Endothelial cell of umbilical vein (primary cell): Measurements from ENCODE around the gene SRM. TPM values are rescaled to one million over a fixed set of nuclear protein-coding genes. Genes with fewer than 3 reads are reported as not detected.
"Not testable (repeated sequence)": the region's sequence is repeated elsewhere in the genome, so short reads cannot be mapped to it uniquely, and the experiment has no call there.

Experiments used
- BruUV-seq: library from RNA; stranded (reverse); fragments of 400-500 nt; replicated peaks from 2 replicates; lab custom pipeline; 2021; lab: Mats Ljungman, UMichigan
- CTCF ChIA-PET: fragments of 300-600, 350-600 bp; sonication (Branson Sonifier 250); formaldehyde crosslinking; loops from one replicate; lab custom pipeline; 2021; ENCODE audit warnings: antibody characterized with exemption, inconsistent platforms; lab: Charles Lee
- POLR2A ChIA-PET: fragments of 300-600, 350-600 bp; sonication (Branson Sonifier 250); formaldehyde crosslinking; loops from one replicate; lab custom pipeline; 2021; ENCODE audit warnings: antibody characterized with exemption, inconsistent platforms; lab: Charles Lee
- DNase-seq: peaks from one replicate; pipeline ENCODE4 v3.0.0-alpha.2; 2011; ENCODE audit warnings: low read depth, low spot score
- FAIRE-seq: peaks from 2 replicates; lab custom pipeline; 2011; peaks lifted over from hg19 to GRCh38; lab: Jason Lieb, UNC
- H2AFZ ChIP-seq: 2 replicates; pipeline ENCODE4 v1.6.0; 2012; ENCODE audit warnings: low read depth, low read length, control low read depth, inconsistent platforms
- H3K27ac ChIP-seq: 2 replicates; pipeline ENCODE4 v1.5.1; 2011; ENCODE audit warnings: low read depth, mild to moderate bottlenecking, control low read depth, low read length, moderate library complexity; ENCODE audit not compliant: insufficient read depth
- H3K27me3 ChIP-seq, 2 experiments: 2 replicates each; pipeline versions ENCODE4 v1.6.0 to v1.6.1; 2011; ENCODE audit warnings: low read length in 2 of 2, mixed read lengths in 1 of 2; ENCODE audit not compliant: control insufficient read depth in 2 of 2, insufficient read depth in 2 of 2
- H3K36me3 ChIP-seq, 2 experiments: 2 replicates in 1 of 2; 3 replicates in 1 of 2; pipeline ENCODE4 v1.5.1; 2011; ENCODE audit warnings: low read length in 2 of 2, mild to moderate bottlenecking in 1 of 2, moderate library complexity in 1 of 2; ENCODE audit not compliant: control insufficient read depth in 2 of 2, insufficient read depth in 2 of 2; ENCODE audit errors: extremely low read depth in 1 of 2
- H3K4me1 ChIP-seq: 3 replicates; pipeline ENCODE4 v1.5.1; 2011; ENCODE audit warnings: mild to moderate bottlenecking, low read length; ENCODE audit not compliant: control insufficient read depth, insufficient read depth; ENCODE audit errors: extremely low read depth
- H3K4me2 ChIP-seq: 2 replicates; pipeline ENCODE4 v1.6.1; 2011; ENCODE audit warnings: low read length, control low read depth, mixed read lengths; ENCODE audit not compliant: insufficient read depth
- H3K4me3 ChIP-seq, 3 experiments: fragments of 200-600 bp in 1 of 3; sonication (generic), shearing (Covaris generic) in 1 of 3; replicated peaks in 1 of 3; 2 replicates each; pipeline ENCODE4 v1.5.1; 2011 to 2016; ENCODE audit warnings: control low read depth in 3 of 3, low read length in 3 of 3, mild to moderate bottlenecking in 2 of 3, inconsistent platforms in 1 of 3, low read depth in 1 of 3, moderate library complexity in 1 of 3; ENCODE audit not compliant: insufficient read depth in 1 of 3
- H3K79me2 ChIP-seq: 2 replicates; pipeline ENCODE4 v1.6.0; 2012; ENCODE audit warnings: low read length, inconsistent platforms; ENCODE audit not compliant: control insufficient read depth, insufficient read depth
- H3K9ac ChIP-seq: replicated peaks from 2 replicates; pipeline ENCODE3; 2011; ENCODE audit warnings: low read length, control low read depth; ENCODE audit not compliant: insufficient read depth; ENCODE audit errors: extremely low read depth
- H3K9me1 ChIP-seq: replicated peaks from 3 replicates; pipeline ENCODE4 v1.6.0; 2011; ENCODE audit warnings: mild to moderate bottlenecking, low read length; ENCODE audit not compliant: control insufficient read depth, insufficient read depth; ENCODE audit errors: extremely low read depth
- H3K9me3 ChIP-seq: replicated peaks from 2 replicates; pipeline ENCODE4 v1.5.1; 2012; ENCODE audit warnings: low read length, inconsistent platforms; ENCODE audit not compliant: control insufficient read depth, insufficient read depth
- H4K20me1 ChIP-seq: replicated peaks from 2 replicates; pipeline ENCODE3; 2011; ENCODE audit warnings: mild to moderate bottlenecking, low read length; ENCODE audit not compliant: control insufficient read depth, insufficient read depth; ENCODE audit errors: extremely low read depth
- CTCF ChIP-seq, 2 donors: IDR thresholded peaks; 1 replicate in 1 of 2; 2 replicates in 1 of 2; pipeline ENCODE4 v1.5.1; 2011; ENCODE audit warnings: low read length in 2 of 2, mild to moderate bottlenecking in 2 of 2, moderate library complexity in 2 of 2, control low read depth in 1 of 2, inconsistent platforms in 1 of 2, low read depth in 1 of 2; ENCODE audit not compliant: insufficient read depth in 1 of 2; ENCODE audit errors: extremely low read depth in 1 of 2
- EZH2 ChIP-seq: IDR thresholded peaks from 2 replicates; pipeline ENCODE4 v1.6.1; 2012; ENCODE audit warnings: borderline replicate concordance, low read depth, mild to moderate bottlenecking, moderate library complexity, low read length, inconsistent platforms; ENCODE audit not compliant: severe bottlenecking
- FOS ChIP-seq: IDR thresholded peaks from 2 replicates; pipeline ENCODE4 v1.6.1; 2011; ENCODE audit warnings: mild to moderate bottlenecking, low read length, moderate library complexity, borderline replicate concordance; ENCODE audit not compliant: insufficient read depth
- GATA2 ChIP-seq: IDR thresholded peaks from 2 replicates; pipeline ENCODE4 v1.7.0; 2011; ENCODE audit warnings: low read depth, mild to moderate bottlenecking, moderate library complexity, mixed read lengths, low read length; ENCODE audit not compliant: insufficient read length, insufficient read depth
- JUN ChIP-seq: IDR thresholded peaks from 2 replicates; pipeline ENCODE4 v1.6.1; 2011; ENCODE audit warnings: borderline replicate concordance, low read depth; ENCODE audit not compliant: insufficient read length, insufficient read depth
- MAX ChIP-seq: IDR thresholded peaks from 2 replicates; pipeline ENCODE4 v1.6.1; 2011; ENCODE audit not compliant: insufficient read depth, insufficient read length
- MYC ChIP-seq: IDR thresholded peaks from one replicate; pipeline ENCODE4 v1.6.1; 2011; ENCODE audit warnings: mild to moderate bottlenecking, low read depth, low read length
- POLR2A ChIP-seq: IDR thresholded peaks from 2 replicates; pipeline ENCODE4 v1.6.1; 2012; ENCODE audit warnings: low read depth, mild to moderate bottlenecking, control low read depth, low read length
- POLR2AphosphoS5 ChIP-seq: IDR thresholded peaks from 2 replicates; pipeline ENCODE4 v1.6.1; 2012; ENCODE audit warnings: low read depth, mild to moderate bottlenecking, control low read depth, low read length, moderate library complexity; ENCODE audit not compliant: insufficient read depth
- dilution Hi-C: fragments of 300-500 bp; cut with MboI; formaldehyde crosslinking; loops from one replicate; pipeline ENCODE4 v1.15.0; 2019; ENCODE audit warnings: low sequenced_read_pairs; ENCODE audit not compliant: extremely low pct_ligation_motif_present
- intact Hi-C: fragments of 100-400 bp; cut with micrococcal nuclease; formaldehyde crosslinking; loops from one replicate; pipeline ENCODE4 v1.10.0; 2022
- polyA plus RNA-seq, 4 experiments: library from polyadenylated mRNA; depleted of rRNA in 3 of 4; stranded (reverse) in 3 of 4; unstranded in 1 of 4; fragments of >200 nt; gene quantifications; 2 replicates each; pipeline versions ENCODE4 v1.2.1 to v1.2.3, GENCODE V29; 2011 to 2012; ENCODE audit warnings: missing spikeins in 1 of 4
- total RNA-seq: library from RNA; stranded (reverse); gene quantifications from 2 replicates; pipeline ENCODE4 v1.2.3, GENCODE V29; 2021

SRM gene
- total and polyA plus RNA-seq, 2 donors (not counting 3 experiments of a cell fraction or from before 2014, with no cell fraction given) = 81.3 to 172 TPM

DNA sequence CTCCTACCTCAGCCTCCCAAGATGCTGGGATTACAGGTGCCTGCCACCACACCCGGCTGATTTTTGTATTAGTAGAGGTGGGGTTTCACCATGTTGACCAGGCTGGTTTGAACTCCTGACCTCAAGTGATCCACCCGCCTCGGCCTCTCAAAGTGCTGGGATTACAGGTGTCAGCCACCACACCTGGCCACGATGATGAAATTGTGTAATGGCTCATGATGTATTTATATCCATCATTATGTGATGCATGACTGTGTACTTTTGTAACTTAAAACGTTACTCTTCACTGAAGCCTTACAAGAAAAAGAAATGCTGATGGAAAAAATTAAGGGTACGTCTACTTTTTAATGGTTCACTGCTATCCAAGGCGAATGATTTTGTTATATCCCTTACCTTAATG lies 39.8 kb downstream of the SRM start:
- POLR2A ChIA-PET = no interaction called here
- no TSS peak for BruUV-seq

GRCh38 chr1:11019358-11019757 lies 40.5 kb downstream of the SRM start:
- dilution Hi-C loops, intact Hi-C loops, H3K9ac ChIP-seq, BruUV-seq, H3K4me3 ChIP-seq, CTCF ChIA-PET, H2AFZ ChIP-seq, H3K9me3 ChIP-seq, FAIRE-seq, POLR2A ChIA-PET, H3K27me3 ChIP-seq, H3K4me2 ChIP-seq, H3K4me1 ChIP-seq, H3K9me1 ChIP-seq, DNase-seq, H3K27ac ChIP-seq: not testable (repeated sequence)
- peaks cover 41% of the 10 kb centered on the region for H3K79me2 ChIP-seq
- H3K36me3 ChIP-seq = peaks cover 32 to 35% of the 10 kb centered on the region in 2 experiments
- H4K20me1 ChIP-seq = peaks cover 12% of the 10 kb centered on the region

More for the DNA sequence above, 39.8 kb downstream of the SRM start:
- Histone ChIP-seq H3K79me2 (peaks cover 35% of the 10 kb centered on the region), H3K27ac (no peak overlapping the region), H3K4me1 (no peaks in the 10 kb centered on the region), H3K9me3 (no peaks in the 10 kb centered on the region), H3K9ac (no peak overlapping the region), H3K27me3 (no peaks in the 10 kb centered on the region), H3K36me3 (peaks cover 34 to 37% of the 10 kb centered on the region in 2 experiments), H3K4me2 (no peak overlapping the region), H2AFZ (no peak overlapping the region), H4K20me1 (peaks cover 12% of the 10 kb centered on the region), H3K4me3 (no peak overlapping the region), H3K9me1 (no peaks in the 10 kb centered on the region)
- dilution Hi-C loops = no loop called here
- no peak for DNase-seq
- CTCF ChIA-PET = no interaction called here
- intact Hi-C loops = no loop called here
- FAIRE-seq = no peak
- TF ChIP-seq MYC (no peak), FOS (no peak), EZH2 (no peak), POLR2A (no peak), JUN (no peak), GATA2 (no peak), MAX (no peak), POLR2AphosphoS5 (no peak), CTCF (IDR thresholded peaks at IDR 0.05; ENCODE audit: extremely low read depth in 1 of 2, insufficient read depth in 1 of 2, low read depth in 1 of 2, low read length in 2 of 2) (no peak)
